Measurements from ENCODE around the gene PLCG2.
"Not testable (repeated sequence)": the region's sequence is repeated elsewhere in the genome, so short reads cannot be mapped to it uniquely, and the experiment has no call there.

PLCG2 gene

GRCh38 chr16:81738783-81739496 is 40.2 kb upstream of the PLCG2 start:
- Histone ChIP-seq H2AFZ (ENCODE audit: low read depth, low read length) (peak overlapping the region; percentile 80; the same call in 1 of the 2 replicates), H3K9me3 (ENCODE audit: insufficient read depth, low read length) (no peaks in the 10 kb centered on the region), H3K79me2 (ENCODE audit: low read length) (peaks cover 15% of the 10 kb centered on the region), H3K9ac (ENCODE audit: low read length) (peak overlapping the region; percentile 73), H3K36me3 (replicated peaks; ENCODE audit: low read depth, low read length) (no peaks in the 10 kb centered on the region), H4K20me1 (ENCODE audit: insufficient read depth, low read length) (no peaks in the 10 kb centered on the region), H3K27me3 (ENCODE audit: low read depth, low read length) (no peaks in the 10 kb centered on the region), H3K4me1 (ENCODE audit: low read length) (peaks cover 51% of the 10 kb centered on the region), H3K4me2 (ENCODE audit: low read length) (peak overlapping the region; percentile 99), H3K27ac (ENCODE audit: low read length) (peak overlapping the region; percentile 97), H3K4me3 (ENCODE audit: low read length) (peak overlapping the region; percentile 78)
- TF ChIP-seq EZH2phosphoT487 (IDR thresholded peaks at IDR 0.05; ENCODE audit: low read depth) (no peak), CTCF (IDR thresholded peaks at IDR 0.05; ENCODE audit: low read depth, low read length) (no peak)

GRCh38 chr16:81739503-81739902 is 39.6 kb upstream of the PLCG2 start:
- Histone ChIP-seq H3K36me3 (replicated peaks; ENCODE audit: low read depth, low read length) (no peaks in the 10 kb centered on the region), H2AFZ (ENCODE audit: low read depth, low read length) (no peak overlapping the region), H3K79me2 (ENCODE audit: low read length) (peaks cover 15% of the 10 kb centered on the region), H4K20me1 (ENCODE audit: insufficient read depth, low read length) (no peaks in the 10 kb centered on the region), H3K27me3 (ENCODE audit: low read depth, low read length) (no peaks in the 10 kb centered on the region), H3K9ac (ENCODE audit: low read length) (peak overlapping the region; percentile 73), H3K4me1 (ENCODE audit: low read length) (peaks cover 51% of the 10 kb centered on the region), H3K27ac (ENCODE audit: low read length) (peak overlapping the region; percentile 97), H3K4me3 (ENCODE audit: low read length) (peak overlapping the region; percentile 78), H3K9me3 (ENCODE audit: insufficient read depth, low read length) (no peaks in the 10 kb centered on the region), H3K4me2 (ENCODE audit: low read length) (peak overlapping the region; percentile 99)
- TF ChIP-seq CTCF (IDR thresholded peaks at IDR 0.05; ENCODE audit: low read depth, low read length) (no peak), EZH2phosphoT487 (IDR thresholded peaks at IDR 0.05; ENCODE audit: low read depth) (no peak)

GRCh38 chr16:81740169-81740568 is 38.9 kb upstream of the PLCG2 start:
- Histone ChIP-seq H3K9me3 (ENCODE audit: insufficient read depth, low read length) (no peaks in the 10 kb centered on the region), H3K4me3 (ENCODE audit: low read length) (peak overlapping the region; percentile 78), H3K4me2 (ENCODE audit: low read length) (peak overlapping the region; percentile 99), H3K36me3 (replicated peaks; ENCODE audit: low read depth, low read length) (no peaks in the 10 kb centered on the region), H3K79me2 (ENCODE audit: low read length) (peaks cover 15% of the 10 kb centered on the region), H3K4me1 (ENCODE audit: low read length) (peaks cover 52% of the 10 kb centered on the region), H2AFZ (ENCODE audit: low read depth, low read length) (no peak overlapping the region), H3K27me3 (ENCODE audit: low read depth, low read length) (no peaks in the 10 kb centered on the region), H3K9ac (ENCODE audit: low read length) (peak overlapping the region; percentile 73), H3K27ac (ENCODE audit: low read length) (peak overlapping the region; percentile 97), H4K20me1 (ENCODE audit: insufficient read depth, low read length) (no peaks in the 10 kb centered on the region)
- TF ChIP-seq CTCF (IDR thresholded peaks at IDR 0.05; ENCODE audit: low read depth, low read length) = no peak
- TF ChIP-seq EZH2phosphoT487 (IDR thresholded peaks at IDR 0.05; ENCODE audit: low read depth) = no peak

GRCh38 chr16:81741430-81741770 is 37.7 kb upstream of the PLCG2 start:
- Histone ChIP-seq H3K9ac (ENCODE audit: low read length) (peak overlapping the region; percentile 67; the same call in 1 of the 2 replicates), H3K4me1 (ENCODE audit: low read length) (peaks cover 62% of the 10 kb centered on the region), H3K79me2 (ENCODE audit: low read length) (peaks cover 15% of the 10 kb centered on the region), H3K4me3 (ENCODE audit: low read length) (peak overlapping the region; percentile 78), H3K4me2 (ENCODE audit: low read length) (peak overlapping the region; percentile 99), H3K27ac (ENCODE audit: low read length) (peak overlapping the region; percentile 97)
- H3K36me3 ChIP-seq (replicated peaks; ENCODE audit: low read depth, low read length); H3K27me3 ChIP-seq (ENCODE audit: low read depth, low read length); H3K9me3 ChIP-seq (ENCODE audit: insufficient read depth, low read length); H2AFZ ChIP-seq (ENCODE audit: low read depth, low read length); H4K20me1 ChIP-seq (ENCODE audit: insufficient read depth, low read length): not testable (repeated sequence)

Data from OCI-LY3 (cell line).